ENCODE measurements around the gene CST3. TPM values are rescaled to one million over a fixed set of nuclear protein-coding genes. Genes with fewer than 3 reads are reported as not detected.

CST3 gene
- total and polyA plus RNA-seq, 12 donors, result 92.4 to 1,851 (median 1,124) TPM

GRCh38 chr20:23684261-23684660 is 46.5 kb upstream of the CST3 start:
- intact Hi-C loops (cut with DNase I), result no loop called here
- Histone ChIP-seq H3K27me3 (no peaks in the 10 kb centered on the region), H3K4me1 (replicated peaks in 1 of 2) (no peaks in the 10 kb centered on the region), H3K4me3 (no peak overlapping the region), H3K36me3 (replicated peaks in 1 of 2) (no peaks in the 10 kb centered on the region), H3K9me3 (replicated peaks in 1 of 3) (peaks cover 0 to 4% (median 0%) of the 10 kb centered on the region in 3 donors), H3K27ac (no peak overlapping the region)
- 80 to 85% (median 80%) methylated on average over 6 of the region's 6 CpGs for WGBS, 4 donors
- no peak for DNase-seq
- TF ChIP-seq CTCF (IDR thresholded peaks at IDR 0.05) (no peak), POLR2A (IDR thresholded peaks at IDR 0.05) (no peak)

GRCh38 chr20:23683807-23684206 is 46.1 kb upstream of the CST3 start:
- intact Hi-C loops (cut with DNase I), result no loop called here
- H3K9me3 ChIP-seq (replicated peaks in 1 of 3), result peaks cover 0 to 4% (median 0%) of the 10 kb centered on the region in 3 donors
- H3K27ac ChIP-seq, result no peak overlapping the region
- no peak for TF ChIP-seq CTCF (IDR thresholded peaks at IDR 0.05)
- H3K4me1 ChIP-seq (replicated peaks in 1 of 2), result no peaks in the 10 kb centered on the region
- WGBS, 4 donors, result 78 to 87% (median 85%) methylated on average over 2 of the region's 2 CpGs
- no peaks in the 10 kb centered on the region for H3K36me3 ChIP-seq (replicated peaks in 1 of 2)
- H3K4me3 ChIP-seq, result no peak overlapping the region
- H3K27me3 ChIP-seq, result no peaks in the 10 kb centered on the region
- DNase-seq, result no peak

- 73 to 84% (median 82%) methylated on average over 2 of the region's 2 CpGs for WGBS, 4 donors
- no peak for DNase-seq
- TF ChIP-seq CTCF (IDR thresholded peaks at IDR 0.05), result no peak
- no peak for TF ChIP-seq POLR2A (IDR thresholded peaks at IDR 0.05)
- Histone ChIP-seq H3K36me3 (replicated peaks in 1 of 2) (no peaks in the 10 kb centered on the region), H3K4me3 (no peak overlapping the region), H3K27me3 (no peaks in the 10 kb centered on the region), H3K9me3 (replicated peaks in 1 of 3) (peaks cover 0 to 4% (median 0%) of the 10 kb centered on the region in 3 donors), H3K27ac (no peak overlapping the region), H3K4me1 (replicated peaks in 1 of 2) (no peaks in the 10 kb centered on the region)
- intact Hi-C loops (cut with DNase I), result no loop called here
Measured at GRCh38 chr20:23683281-23683680, 45.5 kb upstream of the CST3 start.

GRCh38 chr20:23680146-23680545 is 42.4 kb upstream of the CST3 start:
- Histone ChIP-seq H3K4me3 (no peak overlapping the region), H3K27ac (no peak overlapping the region), H3K36me3 (replicated peaks in 1 of 2) (no peaks in the 10 kb centered on the region), H3K27me3 (no peaks in the 10 kb centered on the region), H3K4me1 (replicated peaks in 1 of 2) (no peaks in the 10 kb centered on the region), H3K9me3 (replicated peaks in 1 of 3) (peaks cover 0 to 4% (median 0%) of the 10 kb centered on the region in 3 donors)
- peak in 2 of 7 donors; percentile 41 to 44 for DNase-seq
- no peak for TF ChIP-seq CTCF (IDR thresholded peaks at IDR 0.05)
- TF ChIP-seq POLR2A (IDR thresholded peaks at IDR 0.05), result no peak
- intact Hi-C loops (cut with DNase I), result no loop called here

Data from adrenal gland (tissue), 12 donors.